IPS-18a (cell line): ENCODE results near the gene POU3F1.
A peak's percentile ranks its signal among the peaks of the same experiment; 100 is the strongest.
"Not testable (repeated sequence)": the region's sequence is repeated elsewhere in the genome, so short reads cannot be mapped to it uniquely, and the experiment has no call there.

ENCODE experiments used
- H3K27ac ChIP-seq: one replicate; pipeline ENCODE4 v1.5.1; 2013; ENCODE audit warnings: low read length
- H3K27me3 ChIP-seq: one replicate; pipeline ENCODE4 v1.6.1; 2013; ENCODE audit warnings: mild to moderate bottlenecking, low read length; ENCODE audit not compliant: control insufficient read depth, insufficient read depth
- H3K36me3 ChIP-seq: one replicate; pipeline ENCODE4 v1.6.1; 2013; ENCODE audit warnings: low read depth, low read length; ENCODE audit not compliant: control insufficient read depth
- H3K4me1 ChIP-seq: one replicate; pipeline ENCODE4 v1.6.1; 2013; ENCODE audit warnings: low read depth, low read length; ENCODE audit not compliant: control insufficient read depth
- H3K4me3 ChIP-seq: one replicate; pipeline ENCODE4 v1.5.1; 2013; ENCODE audit warnings: low read length
- H3K9ac ChIP-seq: one replicate; pipeline ENCODE4 v1.6.1; 2013; ENCODE audit warnings: mild to moderate bottlenecking, low read length, moderate library complexity
- H3K9me3 ChIP-seq: one replicate; pipeline ENCODE4 v1.6.1; 2013; ENCODE audit warnings: low read depth, low read length; ENCODE audit not compliant: control insufficient read depth

POU3F1 gene

DNA sequence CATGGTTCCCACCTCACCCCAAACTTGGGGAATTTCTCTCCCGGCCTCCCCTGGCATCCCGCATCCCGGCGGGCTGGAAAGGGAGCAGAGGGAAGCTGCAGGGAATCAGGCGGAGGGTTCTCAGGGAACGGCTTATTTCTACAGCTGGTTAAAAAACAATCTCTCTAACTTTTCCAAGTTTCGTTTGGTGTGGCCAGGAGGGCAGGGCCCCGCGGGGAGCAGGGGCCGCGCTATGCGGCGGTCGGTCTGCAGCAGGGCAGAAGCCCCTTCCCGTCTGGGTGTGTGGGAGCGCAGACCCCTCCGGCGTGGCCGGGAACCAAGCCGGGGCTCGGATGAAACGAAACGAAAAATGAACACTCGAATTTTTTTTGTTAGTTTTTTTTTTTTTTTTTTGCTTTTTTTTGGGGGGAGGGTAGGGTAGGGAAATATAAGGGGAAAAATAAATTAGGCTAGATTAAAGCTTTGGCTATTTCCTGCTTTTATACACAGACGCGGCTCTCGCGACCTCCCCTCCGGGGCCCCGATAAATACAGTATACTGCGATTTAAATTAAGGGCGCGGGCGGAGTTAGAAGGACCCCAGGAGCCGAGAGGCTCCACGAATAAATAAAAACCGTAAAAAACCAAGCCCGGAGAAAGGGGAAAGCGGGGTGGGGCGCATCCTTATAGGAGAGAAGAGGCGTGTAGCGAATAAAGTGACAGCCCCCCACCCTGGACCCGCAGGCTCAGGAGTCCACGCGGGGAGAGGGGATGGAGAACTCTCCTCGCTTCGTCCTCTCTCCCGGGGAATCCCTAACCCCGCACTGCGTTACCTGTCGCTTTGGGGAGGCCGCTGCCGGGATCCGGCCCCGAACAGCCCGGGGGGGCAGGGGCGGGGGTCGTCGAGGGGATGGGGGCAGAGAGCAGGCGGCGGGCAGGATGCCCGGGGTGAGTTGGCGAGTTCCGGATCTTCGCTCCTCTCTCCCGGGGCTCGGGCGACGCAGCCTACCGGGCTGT is 2.1 kb downstream of the POU3F1 start:
- Histone ChIP-seq H3K27ac (no peak overlapping the region), H3K36me3 (no peaks in the 10 kb centered on the region), H3K9me3 (no peaks in the 10 kb centered on the region), H3K4me3 (peak overlapping the region; percentile 81), H3K9ac (peak overlapping the region; percentile 36), H3K4me1 (peaks cover 6% of the 10 kb centered on the region), H3K27me3 (peaks cover 53% of the 10 kb centered on the region)

DNA sequence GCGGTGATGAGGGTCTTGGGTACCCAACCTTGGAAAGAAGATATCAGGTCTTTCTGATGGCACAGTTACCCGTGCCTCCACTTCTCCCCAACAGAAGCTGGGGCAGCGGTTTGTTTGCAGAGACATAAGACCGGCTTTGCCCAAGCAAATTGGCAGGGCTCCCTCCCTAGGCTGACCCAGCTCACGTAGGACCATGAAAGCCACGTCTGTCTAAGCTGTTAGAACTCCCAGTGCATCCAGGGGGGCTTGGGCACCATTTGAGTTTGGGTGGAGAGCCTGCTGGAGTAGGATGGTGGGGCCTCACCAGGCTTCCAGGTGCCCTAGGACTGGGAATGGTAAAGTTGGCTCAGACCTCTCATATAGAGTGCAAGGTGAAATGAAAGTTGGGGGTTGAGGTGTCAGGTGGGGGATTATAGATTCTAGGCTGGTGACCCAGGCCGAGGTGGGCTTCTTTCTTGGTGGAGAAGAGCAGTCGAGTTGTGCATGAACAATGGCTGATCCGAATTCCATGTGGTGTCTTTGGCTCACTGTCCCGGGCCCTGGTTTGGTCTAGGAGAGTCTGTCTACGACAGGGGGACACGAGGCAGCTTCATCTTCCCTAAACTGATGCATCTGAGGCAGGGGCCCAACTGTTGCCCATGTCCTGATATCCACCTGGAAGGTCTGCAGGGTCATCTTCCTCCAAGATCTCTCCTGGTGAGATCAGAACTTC is 3.4 kb downstream of the POU3F1 start:
- Histone ChIP-seq H3K9ac (no peak overlapping the region), H3K27ac (no peak overlapping the region), H3K4me3 (peak overlapping the region; percentile 81), H3K27me3 (peaks cover 40% of the 10 kb centered on the region), H3K9me3 (no peaks in the 10 kb centered on the region), H3K36me3 (no peaks in the 10 kb centered on the region), H3K4me1 (peaks cover 6% of the 10 kb centered on the region)

DNA sequence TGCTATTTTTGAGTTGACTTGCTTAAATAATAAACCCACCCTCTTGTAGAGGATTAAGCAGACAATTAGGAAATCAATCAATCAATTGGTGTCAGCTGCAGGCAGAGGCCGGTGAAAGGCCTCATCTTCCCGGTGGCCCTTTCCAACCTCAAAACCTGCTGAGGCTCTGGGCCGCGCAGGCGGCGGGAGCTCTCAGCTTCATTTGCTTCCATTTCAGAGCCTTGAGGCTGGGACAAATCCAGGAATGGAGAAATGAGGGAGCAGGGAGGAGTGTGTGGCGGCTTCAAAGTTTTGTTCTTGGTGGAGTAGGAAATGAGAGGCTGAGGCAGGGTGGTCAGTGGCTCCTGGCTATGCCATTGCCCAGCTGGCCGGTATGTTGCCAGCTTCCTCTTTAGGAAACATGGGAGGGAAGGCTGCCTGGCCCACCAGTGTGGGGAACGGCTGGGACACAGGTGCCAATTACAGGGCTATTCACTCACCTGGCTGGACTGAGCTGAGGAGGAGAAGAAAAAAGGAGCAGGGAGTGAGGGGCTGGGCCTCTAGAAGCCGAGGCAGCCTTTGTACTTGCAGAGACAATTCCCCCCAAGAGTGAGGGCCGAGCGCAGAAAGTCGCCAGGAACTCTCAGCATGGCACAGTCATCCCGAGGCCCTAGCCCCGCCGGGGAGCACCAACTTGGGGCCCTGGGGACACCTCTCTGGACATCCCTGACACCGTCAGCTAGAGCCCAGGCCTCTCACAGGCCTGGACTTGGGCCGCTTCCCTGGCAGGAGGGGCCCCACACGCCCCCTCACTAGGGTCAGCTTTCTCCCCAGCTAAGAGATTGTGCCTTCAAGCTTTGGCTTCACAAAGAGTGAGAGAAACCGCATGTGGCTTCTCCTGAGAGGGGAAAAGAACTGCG is 4.4 kb downstream of the POU3F1 start:
- Histone ChIP-seq H3K27ac (no peak overlapping the region), H3K36me3 (no peaks in the 10 kb centered on the region), H3K27me3 (peaks cover 30% of the 10 kb centered on the region), H3K9me3 (no peaks in the 10 kb centered on the region), H3K9ac (no peak overlapping the region), H3K4me1 (peaks cover 3% of the 10 kb centered on the region), H3K4me3 (no peak overlapping the region)

DNA sequence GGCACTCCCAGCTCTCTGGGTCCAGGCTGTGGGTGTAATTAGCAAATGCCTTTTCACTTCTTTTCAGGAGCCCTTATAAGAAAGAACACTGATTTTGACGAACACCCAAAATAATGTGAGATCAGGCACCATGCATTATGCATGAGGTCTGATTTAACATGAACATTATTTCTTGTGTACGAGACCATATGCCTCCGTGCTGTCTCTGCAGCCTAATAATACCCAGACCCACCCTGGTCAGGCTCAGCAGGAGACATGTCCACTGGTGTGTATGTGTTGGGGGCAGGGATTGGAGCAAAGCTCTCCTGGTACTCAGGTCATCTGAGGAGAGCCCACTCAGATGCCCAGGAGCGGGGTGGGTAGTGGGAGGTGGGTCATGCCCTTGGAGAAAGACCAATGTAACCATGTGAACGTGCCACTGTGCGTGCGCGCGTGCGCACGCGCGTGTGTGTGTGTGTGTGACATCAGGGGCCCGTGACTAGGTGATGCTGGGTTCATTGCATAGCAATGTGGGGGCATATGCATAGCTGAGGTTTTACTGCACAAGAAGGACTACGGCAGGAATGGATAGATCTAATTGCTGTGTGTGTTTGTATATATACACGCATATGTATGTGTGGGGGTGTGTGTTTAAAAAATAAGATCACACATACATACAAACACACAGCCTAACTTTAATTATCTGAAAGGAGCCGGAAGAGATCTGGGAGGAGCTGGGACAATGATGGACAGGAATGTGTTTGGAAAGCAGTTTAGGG is 7.1 kb downstream of the POU3F1 start:
- H3K27me3 ChIP-seq = peaks cover 14% of the 10 kb centered on the region
- no peak overlapping the region for H3K4me3 ChIP-seq
- no peak overlapping the region for H3K27ac ChIP-seq
- H3K9me3 ChIP-seq = no peaks in the 10 kb centered on the region
- no peaks in the 10 kb centered on the region for H3K36me3 ChIP-seq
- H3K9ac ChIP-seq = no peak overlapping the region
- H3K4me1 ChIP-seq = peaks cover 3% of the 10 kb centered on the region

DNA sequence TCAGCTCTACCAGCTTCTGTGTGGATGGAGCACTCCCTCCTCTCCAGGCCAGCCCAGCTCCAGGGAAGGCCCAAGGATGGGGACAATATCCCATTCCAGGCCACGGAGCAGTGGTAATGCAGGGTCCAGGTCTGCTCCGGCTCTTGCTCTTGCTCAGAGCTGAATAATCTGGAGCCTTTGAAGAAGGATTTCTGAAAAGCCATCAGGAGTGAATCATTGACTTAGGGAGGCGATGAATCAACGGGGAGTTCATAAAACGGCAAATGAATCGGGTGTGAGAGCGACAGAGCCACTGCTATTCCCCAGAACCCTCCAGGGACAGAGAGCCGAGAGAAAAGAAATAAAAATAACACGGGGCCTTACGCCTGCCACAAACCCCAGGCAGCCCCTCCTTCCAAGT is 7.7 kb downstream of the POU3F1 start:
- H3K27ac ChIP-seq = no peak overlapping the region
- H3K4me1 ChIP-seq = peaks cover 3% of the 10 kb centered on the region

DNA sequence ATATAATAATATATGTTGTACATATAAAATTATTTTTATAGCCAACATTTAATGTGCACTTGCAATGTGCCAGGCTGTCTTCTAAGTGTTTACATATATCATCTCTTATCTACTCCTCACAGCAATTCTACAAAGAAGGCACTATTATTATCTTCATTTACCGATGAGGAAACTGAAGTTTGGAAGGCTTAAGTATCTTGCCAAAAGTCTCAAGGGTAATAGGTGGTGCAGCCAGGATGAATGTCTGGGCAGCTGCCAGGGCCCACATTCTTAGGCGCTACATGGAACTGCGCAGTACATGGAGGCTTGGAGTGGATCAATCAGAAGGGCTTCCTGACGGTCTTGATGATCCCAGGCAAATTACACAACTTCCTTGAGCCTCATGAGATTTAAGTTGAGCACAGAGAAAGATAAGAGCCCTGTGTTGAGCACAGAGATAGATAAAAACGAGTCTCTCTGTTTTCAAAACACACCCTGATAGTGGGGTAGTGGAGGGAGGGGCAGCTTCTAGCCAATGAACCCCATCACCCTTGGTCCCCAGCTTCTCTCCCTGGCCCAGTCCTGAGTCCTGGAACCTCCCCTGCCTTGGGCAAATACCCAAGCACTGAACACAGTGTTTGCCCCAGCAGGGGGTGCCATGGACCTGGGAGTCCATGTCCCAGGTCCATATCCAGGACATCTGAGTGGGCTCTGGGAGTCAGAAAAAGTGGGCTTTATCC is 9.2 kb downstream of the POU3F1 start:
- H3K27me3 ChIP-seq = no peaks in the 10 kb centered on the region
- H3K4me1 ChIP-seq = peaks cover 3% of the 10 kb centered on the region
- no peak overlapping the region for H3K4me3 ChIP-seq
- H3K27ac ChIP-seq = no peak overlapping the region
- H3K36me3 ChIP-seq = no peaks in the 10 kb centered on the region
- no peaks in the 10 kb centered on the region for H3K9me3 ChIP-seq
- no peak overlapping the region for H3K9ac ChIP-seq

More for the DNA sequence above, 7.7 kb downstream of the POU3F1 start:
- Histone ChIP-seq H3K9ac (no peak overlapping the region), H3K27me3 (peaks cover 8% of the 10 kb centered on the region), H3K9me3 (no peaks in the 10 kb centered on the region), H3K4me3 (no peak overlapping the region), H3K36me3 (no peaks in the 10 kb centered on the region)

DNA sequence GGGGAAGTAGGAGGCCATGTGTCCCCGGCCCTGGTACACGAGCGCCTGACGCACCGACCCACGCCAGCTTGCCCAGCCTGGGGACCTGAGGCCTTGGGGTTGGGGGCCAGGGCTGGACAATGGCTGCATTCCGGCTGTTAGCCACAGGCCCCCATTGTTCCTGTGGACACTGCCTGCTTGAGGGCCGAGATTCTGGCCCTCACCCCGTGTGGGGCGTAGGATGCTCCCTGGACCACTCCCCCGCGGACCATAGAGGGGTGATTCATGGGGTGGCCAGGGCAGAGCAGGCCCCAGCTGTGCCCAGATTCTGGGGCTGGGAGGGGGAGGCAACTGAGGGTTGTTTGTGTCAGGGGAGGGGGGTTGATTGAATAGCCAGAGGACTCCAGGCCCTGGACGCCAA is 11.7 kb downstream of the POU3F1 start:
- peaks cover 7% of the 10 kb centered on the region for H3K4me1 ChIP-seq
- no peaks in the 10 kb centered on the region for H3K36me3 ChIP-seq
- no peak overlapping the region for H3K27ac ChIP-seq
- H3K27me3 ChIP-seq = no peaks in the 10 kb centered on the region
- H3K9ac ChIP-seq = no peak overlapping the region
- no peak overlapping the region for H3K4me3 ChIP-seq
- no peaks in the 10 kb centered on the region for H3K9me3 ChIP-seq

DNA sequence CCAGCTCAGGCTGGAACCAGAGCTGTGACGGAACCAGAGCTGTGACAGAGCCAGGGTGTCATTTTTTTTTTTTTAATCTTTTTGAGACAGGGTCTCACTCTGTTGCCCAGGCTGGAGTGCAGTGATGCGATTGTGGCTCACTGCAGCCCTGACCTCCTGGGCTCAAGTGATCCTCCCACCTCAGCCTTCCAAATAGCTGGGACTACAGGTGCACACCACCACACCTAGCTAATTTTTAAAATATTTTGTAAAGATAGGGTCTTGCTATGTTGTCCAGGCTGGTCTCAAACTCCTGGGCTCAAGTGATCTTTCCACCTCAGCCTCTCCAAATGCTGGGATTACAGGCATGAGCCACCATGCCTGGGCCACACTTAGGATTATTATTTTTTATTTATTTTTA is 13.6 kb downstream of the POU3F1 start:
- H3K36me3 ChIP-seq, H3K27ac ChIP-seq, H3K9me3 ChIP-seq, H3K27me3 ChIP-seq, H3K4me3 ChIP-seq, H3K9ac ChIP-seq: not testable (repeated sequence)
- H3K4me1 ChIP-seq = peaks cover 24% of the 10 kb centered on the region

DNA sequence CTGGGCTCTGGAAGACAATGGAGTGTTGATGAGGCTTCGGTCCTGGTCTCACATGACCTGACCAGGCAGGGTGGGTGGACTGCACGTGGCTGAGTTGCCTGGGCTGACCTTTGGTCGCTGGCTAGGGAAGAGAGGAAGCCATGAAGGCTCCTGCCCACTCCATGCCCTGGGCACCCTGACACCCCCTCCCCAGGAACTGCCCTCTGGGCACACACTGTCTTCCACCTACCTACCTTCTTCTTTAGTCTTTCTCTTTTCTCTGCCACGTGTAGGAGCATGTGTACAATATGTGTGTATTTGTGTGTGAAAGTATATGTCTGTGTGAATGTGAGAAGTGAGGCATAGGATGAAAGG is 15.1 kb downstream of the POU3F1 start:
- no peaks in the 10 kb centered on the region for H3K9me3 ChIP-seq
- H3K27ac ChIP-seq = no peak overlapping the region
- no peak overlapping the region for H3K4me3 ChIP-seq
- H3K27me3 ChIP-seq = no peaks in the 10 kb centered on the region
- H3K36me3 ChIP-seq = no peaks in the 10 kb centered on the region
- peaks cover 24% of the 10 kb centered on the region for H3K4me1 ChIP-seq
- no peak overlapping the region for H3K9ac ChIP-seq
